H1 (cell line): Measurements from ENCODE around the gene DRGX. TPM values are rescaled to one million over a fixed set of nuclear protein-coding genes. Genes with fewer than 3 reads are reported as not detected.

Experiments used
- CTCF ChIA-PET: fragments of 300-600 bp; sonication (Branson Sonifier 250); formaldehyde crosslinking; loops from one replicate; lab custom pipeline; 2021; ENCODE audit not compliant: partially characterized antibody; lab: Charles Lee
- POLR2A ChIA-PET: fragments of 300-600 bp; sonication (Branson Sonifier 250); formaldehyde crosslinking; loops from one replicate; lab custom pipeline; 2021; ENCODE audit warnings: inconsistent platforms; ENCODE audit not compliant: partially characterized antibody; lab: Charles Lee
- DNase-seq, 2 experiments: peaks; one replicate each; pipeline versions ENCODE4 v3.0.0 to v3.0.0-alpha.2; 2010 to 2022; ENCODE audit warnings: low spot score in 2 of 2, low read depth in 1 of 2, mixed read lengths in 1 of 2
- FAIRE-seq: peaks from 2 replicates; lab custom pipeline; 2011; peaks lifted over from hg19 to GRCh38; lab: Jason Lieb, UNC
- H2AFZ ChIP-seq: 2 replicates; pipeline ENCODE4 v1.8.1; 2012; ENCODE audit warnings: low read length, inconsistent platforms
- H2AK5ac ChIP-seq: 2 replicates; pipeline ENCODE4 v1.6.1; 2013; ENCODE audit warnings: low read depth, low read length
- H2BK120ac ChIP-seq: replicated peaks from 2 replicates; pipeline ENCODE3; 2013; ENCODE audit warnings: low read depth, low read length, inconsistent platforms
- H2BK12ac ChIP-seq: 2 replicates; pipeline ENCODE4 v1.6.1; 2013; ENCODE audit warnings: low read depth, low read length
- H2BK15ac ChIP-seq: 2 replicates; pipeline ENCODE4 v1.6.1; 2013; ENCODE audit warnings: low read length
- H2BK20ac ChIP-seq: 2 replicates; pipeline ENCODE4 v1.6.1; 2013; ENCODE audit warnings: low read length
- H2BK5ac ChIP-seq: 2 replicates; pipeline ENCODE4 v1.6.1; 2013; ENCODE audit warnings: low read depth, low read length
- H3K14ac ChIP-seq: 2 replicates; pipeline ENCODE4 v1.6.1; 2013; ENCODE audit warnings: inconsistent platforms; ENCODE audit not compliant: insufficient read length
- H3K18ac ChIP-seq: 2 replicates; pipeline ENCODE4 v1.6.1; 2013; ENCODE audit warnings: low read length; ENCODE audit errors: extremely low read depth
- H3K23ac ChIP-seq: 2 replicates; pipeline ENCODE4 v1.6.1; 2013; ENCODE audit warnings: inconsistent platforms; ENCODE audit not compliant: insufficient read length
- H3K23me2 ChIP-seq: 2 replicates; pipeline ENCODE4 v1.6.1; 2013; ENCODE audit warnings: low read depth, low read length
- H3K27ac ChIP-seq: 2 replicates; pipeline ENCODE4 v1.6.1; 2011; ENCODE audit warnings: low read depth, low read length, inconsistent platforms
- H3K27me3 ChIP-seq, 4 experiments: replicated peaks in 1 of 4; 1 replicate in 1 of 4; 2 replicates in 3 of 4; pipeline versions ENCODE4 v1.6.1 to v1.8.1; 2011 to 2013; ENCODE audit warnings: low read length in 3 of 4, mild to moderate bottlenecking in 3 of 4, inconsistent platforms in 2 of 4, mixed read lengths in 2 of 4, moderate library complexity in 1 of 4; ENCODE audit not compliant: control insufficient read depth in 3 of 4, insufficient read depth in 3 of 4; ENCODE audit errors: extremely low read depth in 1 of 4
- H3K36me3 ChIP-seq, 4 experiments: 2 replicates each; pipeline versions ENCODE4 v1.6.1 to v1.8.1; 2011 to 2013; ENCODE audit warnings: mild to moderate bottlenecking in 4 of 4, low read length in 3 of 4, moderate library complexity in 2 of 4, control low read depth in 1 of 4, inconsistent platforms in 1 of 4; ENCODE audit not compliant: insufficient read depth in 4 of 4, control insufficient read depth in 2 of 4
- H3K4ac ChIP-seq: replicated peaks from 2 replicates; pipeline ENCODE3; 2013; ENCODE audit warnings: low read length, low read depth, mixed read lengths, inconsistent platforms; ENCODE audit not compliant: insufficient read length
- H3K4me1 ChIP-seq, 4 experiments: replicated peaks in 1 of 4; 1 replicate in 1 of 4; 2 replicates in 3 of 4; pipeline versions ENCODE4 v1.6.1 to v1.8.1; 2011 to 2013; ENCODE audit warnings: low read length in 3 of 4, inconsistent platforms in 2 of 4, mixed read lengths in 1 of 4; ENCODE audit not compliant: insufficient read depth in 4 of 4, control insufficient read depth in 3 of 4
- H3K4me2 ChIP-seq, 2 experiments: 2 replicates each; pipeline versions ENCODE4 v1.6.1 to v1.8.1; 2011 to 2013; ENCODE audit warnings: low read depth in 2 of 2, low read length in 2 of 2, control low read depth in 1 of 2, inconsistent platforms in 1 of 2, mild to moderate bottlenecking in 1 of 2; ENCODE audit not compliant: insufficient read depth in 1 of 2
- H3K4me3 ChIP-seq, 4 experiments: fragments of 200-600, 300-600 bp in 1 of 4; sonication (generic), shearing (Covaris generic), sonication (Bioruptor Twin) in 1 of 4; 2 replicates each; pipeline versions ENCODE4 v1.5.1 to v1.8.1; 2011 to 2016; ENCODE audit warnings: low read length in 4 of 4, low read depth in 3 of 4, control low read depth in 2 of 4, inconsistent platforms in 2 of 4, mild to moderate bottlenecking in 2 of 4, mixed read lengths in 1 of 4, moderate library complexity in 1 of 4; ENCODE audit not compliant: insufficient read depth in 2 of 4; ENCODE audit errors: extremely low read depth in 1 of 4
- H3K56ac ChIP-seq: replicated peaks from 2 replicates; pipeline ENCODE3; 2013; ENCODE audit warnings: low read depth, mild to moderate bottlenecking, mixed read lengths, low read length, inconsistent platforms; ENCODE audit not compliant: insufficient read length
- H3K79me1 ChIP-seq: 2 replicates; pipeline ENCODE4 v1.6.1; 2013; ENCODE audit warnings: low read depth, low read length, control low read depth
- H3K79me2 ChIP-seq, 2 experiments: 2 replicates each; pipeline versions ENCODE4 v1.6.1 to v1.8.1; 2012 to 2013; ENCODE audit warnings: low read length in 2 of 2, mild to moderate bottlenecking in 2 of 2, inconsistent platforms in 1 of 2; ENCODE audit not compliant: insufficient read depth in 2 of 2, control insufficient read depth in 1 of 2
- H3K9ac ChIP-seq, 4 experiments: replicated peaks in 1 of 4; 1 replicate in 1 of 4; 2 replicates in 3 of 4; pipeline versions ENCODE4 v1.6.1 to v1.8.1; 2011 to 2013; ENCODE audit warnings: low read depth in 3 of 4, low read length in 3 of 4, control low read depth in 2 of 4, mild to moderate bottlenecking in 2 of 4, moderate library complexity in 2 of 4, inconsistent platforms in 1 of 4; ENCODE audit errors: extremely low read depth in 1 of 4
- H3K9me3 ChIP-seq, 2 experiments: 2 replicates each; pipeline versions ENCODE4 v1.6.1 to v1.8.1; 2012 to 2013; ENCODE audit warnings: mild to moderate bottlenecking in 2 of 2, moderate library complexity in 2 of 2, control low read depth in 1 of 2, inconsistent platforms in 1 of 2, low read depth in 1 of 2, low read length in 1 of 2, mixed read lengths in 1 of 2; ENCODE audit not compliant: insufficient read depth in 2 of 2
- H4K20me1 ChIP-seq, 2 experiments: replicated peaks in 1 of 2; 2 replicates each; pipeline versions ENCODE3 to v1.8.1; 2011 to 2013; ENCODE audit warnings: inconsistent platforms in 2 of 2, low read length in 2 of 2, mild to moderate bottlenecking in 1 of 2; ENCODE audit not compliant: insufficient read depth in 2 of 2, control insufficient read depth in 1 of 2
- H4K5ac ChIP-seq: 2 replicates; pipeline ENCODE4 v1.6.1; 2013; ENCODE audit warnings: low read length, low read depth, mixed read lengths, inconsistent platforms; ENCODE audit not compliant: insufficient read length
- H4K8ac ChIP-seq: 2 replicates; pipeline ENCODE4 v1.8.0; 2013; ENCODE audit warnings: mild to moderate bottlenecking, moderate library complexity, low read length, inconsistent platforms; ENCODE audit not compliant: insufficient read depth; ENCODE audit errors: extremely low read depth
- H4K91ac ChIP-seq: replicated peaks from 2 replicates; pipeline ENCODE3; 2013; ENCODE audit warnings: low read length, mixed read lengths, inconsistent platforms; ENCODE audit not compliant: insufficient read length
- ASH2L ChIP-seq: fragments of 200-600, 300-600 bp; sonication (generic); IDR thresholded peaks from one replicate; pipeline ENCODE4 v1.7.1; 2017; ENCODE audit warnings: low read length
- CBX8 ChIP-seq: fragments of 300-800, 300-1000 bp; sonication (generic); IDR thresholded peaks from 2 replicates; pipeline ENCODE4 v1.7.1; 2016; ENCODE audit warnings: low read depth, low read length, borderline replicate concordance
- EGR1 ChIP-seq: IDR thresholded peaks from 2 replicates; pipeline ENCODE4 v1.6.1; 2011; ENCODE audit warnings: low read depth, low read length, borderline replicate concordance
- JUN ChIP-seq: IDR thresholded peaks from 2 replicates; pipeline ENCODE4 v1.6.1; 2011; ENCODE audit warnings: low read depth, mild to moderate bottlenecking, improper control_type of control experiment, low read length
- NANOG ChIP-seq: IDR thresholded peaks from 2 replicates; pipeline ENCODE4 v1.6.1; 2011; ENCODE audit warnings: low read length, low read depth, mild to moderate bottlenecking, inconsistent platforms; ENCODE audit not compliant: insufficient read depth, poor library complexity, severe bottlenecking
- RAD21 ChIP-seq, 2 experiments: IDR thresholded peaks in 1 of 2; conservative IDR thresholded peaks in 1 of 2; 2 replicates each; pipeline ENCODE4 v1.6.1; 2011; ENCODE audit warnings: low read depth in 2 of 2, low read length in 2 of 2, improper control_type of control experiment in 1 of 2, inconsistent platforms in 1 of 2, mild to moderate bottlenecking in 1 of 2, moderate library complexity in 1 of 2
- SP2 ChIP-seq: IDR thresholded peaks from 2 replicates; pipeline ENCODE4 v1.6.1; 2012; ENCODE audit warnings: mild to moderate bottlenecking, low read length, inconsistent platforms
- WGBS, 2 experiments: shearing (Covaris generic) in 1 of 2; methylation state at CpG; one replicate each; pipeline versions ENCODE4 v1.1.6 to v1.1.7; 2013 to 2015; ENCODE audit warnings: low lambda C conversion rate in 2 of 2, mixed read lengths in 2 of 2, inconsistent platforms in 1 of 2, low coverage in 1 of 2, missing lambda C conversion rate in 1 of 2; ENCODE audit not compliant: insufficient replicate concordance in 2 of 2, insufficient coverage in 1 of 2, insufficient read length in 1 of 2; ENCODE audit errors: extremely low coverage in 1 of 2, missing lambda C conversion rate in 1 of 2; 5-methylcytosine and 5-hydroxymethylcytosine counted together
- polyA plus RNA-seq, 7 experiments: library from polyadenylated mRNA; depleted of rRNA in 3 of 7; stranded (reverse) in 5 of 7; unstranded in 2 of 7; fragments of >200 nt in 5 of 7; fragments of 200-250 nt in 2 of 7; gene quantifications; 1 replicate in 5 of 7; 2 replicates in 1 of 7; 4 replicates in 1 of 7; pipeline versions ENCODE4 v1.2.1 to v1.2.3, GENCODE V29; 2011 to 2013; ENCODE audit warnings: missing spikeins in 2 of 7, mixed read lengths in 2 of 7
- total RNA-seq: library from RNA; stranded (reverse); fragmentation: NEBNext Ultra II Directional; extraction: Animal tissue kit (Norgen Biotek cat#: 25700); gene quantifications from 2 replicates; pipeline ENCODE4 v1.2.1, GENCODE V29; 2021
- TF ChIP-seq, protein P1 (sequence below): IDR thresholded peaks from 2 replicates; pipeline ENCODE4 v1.6.1; 2012; ENCODE audit warnings: inconsistent platforms

Gene DRGX
- total and polyA plus RNA-seq, 2 of the 8 experiments (the other 6 are each of a cell fraction or from before 2014, with no cell fraction given), result not detected

DNA sequence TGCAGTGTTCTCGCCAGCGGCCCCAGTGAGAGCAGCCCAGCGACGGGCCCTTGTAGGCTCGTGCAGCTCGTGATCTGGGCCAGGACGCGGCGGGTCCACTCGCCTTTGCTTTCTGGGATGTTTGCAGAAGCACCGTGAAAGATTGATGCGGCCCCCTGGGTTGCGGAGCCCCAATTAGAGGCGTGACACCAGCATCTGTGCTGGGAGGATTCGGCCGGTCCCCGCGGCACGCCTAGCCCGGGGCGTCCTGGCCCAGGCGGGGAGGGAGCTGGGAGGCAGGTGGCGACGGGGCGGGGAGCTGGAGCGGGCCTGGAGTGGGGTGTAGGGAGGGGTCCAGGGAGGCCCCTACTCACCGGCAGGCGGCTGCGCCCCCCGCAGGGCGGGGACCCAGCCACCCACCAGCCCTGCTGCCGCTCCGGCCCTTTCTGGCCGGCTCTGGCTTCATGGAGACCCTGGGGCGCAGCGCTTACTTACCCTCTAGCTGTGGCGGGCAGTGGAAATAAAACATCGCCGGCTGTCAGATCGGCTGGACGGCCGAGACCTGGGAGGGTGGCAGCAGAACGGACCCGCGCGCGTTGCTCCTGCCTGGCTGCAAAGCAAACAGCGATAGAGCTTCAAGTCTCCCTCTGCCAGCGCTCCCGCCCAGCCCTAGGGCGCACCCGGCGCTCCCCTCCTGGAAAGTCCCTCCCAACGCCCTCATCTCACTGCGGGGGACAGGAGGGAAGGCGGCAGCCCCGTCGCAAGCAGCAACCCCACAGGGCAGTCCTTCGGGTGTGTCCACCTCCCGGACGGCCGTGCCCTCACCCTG is 752 bp downstream of the DRGX start:
- no peaks in the 10 kb centered on the region for H3K36me3 ChIP-seq
- H3K79me2 ChIP-seq, result no peaks in the 10 kb centered on the region
- H2BK5ac ChIP-seq, result no peak overlapping the region
- DNase-seq (peak in 1 of 2 experiments; percentile 78), FAIRE-seq (no peak)
- H3K23ac ChIP-seq, result no peak overlapping the region
- 1% methylated on average over 56 of the region's 62 CpGs; no CpG with 5 or more reads in 1 of the 2 experiments for WGBS, 2 experiments
- H3K27me3 ChIP-seq, result peaks cover 46 to 70% (median 66%) of the 10 kb centered on the region in 4 experiments
- no peaks in the 10 kb centered on the region for H3K9me3 ChIP-seq
- no peak overlapping the region for H3K4ac ChIP-seq
- H2AK5ac ChIP-seq, result no peak overlapping the region
- ChIA-PET CTCF (interaction anchor here (0.6 to 2.6 kb wide), 13 partner anchors 12 to 519 kb away, joined by 3 to 14 read pairs (median 4); no protein-coding TSS in a partner anchor), POLR2A (interaction anchor here (0.7 to 1.3 kb wide), 3 partner anchors 10 to 216 kb away, joined by 3 to 5 read pairs (median 4); no protein-coding TSS in a partner anchor)
- H2BK12ac ChIP-seq, result no peak overlapping the region
- no peak overlapping the region for H3K56ac ChIP-seq
- H3K14ac ChIP-seq, result no peak overlapping the region
- no peak overlapping the region for H2BK20ac ChIP-seq
- no peak overlapping the region for H2AFZ ChIP-seq
- peak overlapping the region; percentile 44 to 67 (median 48) for H3K4me3 ChIP-seq
- no peak overlapping the region for H2BK120ac ChIP-seq
- peaks cover 18% of the 10 kb centered on the region; the same call in 1 of the 2 replicates for H3K23me2 ChIP-seq
- H3K18ac ChIP-seq, result no peak overlapping the region
- no peaks in the 10 kb centered on the region for H3K79me1 ChIP-seq
- H3K9ac ChIP-seq, result no peak overlapping the region
- H3K4me1 ChIP-seq, result peaks cover 4 to 14% (median 6%) of the 10 kb centered on the region in 4 experiments
- no peak overlapping the region for H3K27ac ChIP-seq
- H4K20me1 ChIP-seq, result peaks cover 6 to 23% of the 10 kb centered on the region in 2 experiments
- H4K5ac ChIP-seq, result no peak overlapping the region
- H4K91ac ChIP-seq, result no peak overlapping the region
- peak overlapping the region; percentile 87 to 92 for H3K4me2 ChIP-seq
- no peak overlapping the region for H4K8ac ChIP-seq
- H2BK15ac ChIP-seq, result no peak overlapping the region
- TF ChIP-seq EGR1 (peak; percentile 47; the same call in 1 of the 2 replicates), CBX8 (no peak), NANOG (no peak), JUN (no peak), RAD21 (IDR thresholded peaks at IDR 0.05 in 1 of 2, conservative IDR thresholded peaks at IDR 0.05 in 1 of 2; ENCODE audit: low read depth in 2 of 2, low read length in 2 of 2) (no peak), ASH2L (peak; percentile 83), SP2 (no peak)
- TF ChIP-seq, protein P1, sequence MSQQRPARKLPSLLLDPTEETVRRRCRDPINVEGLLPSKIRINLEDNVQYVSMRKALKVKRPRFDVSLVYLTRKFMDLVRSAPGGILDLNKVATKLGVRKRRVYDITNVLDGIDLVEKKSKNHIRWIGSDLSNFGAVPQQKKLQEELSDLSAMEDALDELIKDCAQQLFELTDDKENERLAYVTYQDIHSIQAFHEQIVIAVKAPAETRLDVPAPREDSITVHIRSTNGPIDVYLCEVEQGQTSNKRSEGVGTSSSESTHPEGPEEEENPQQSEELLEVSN, result no peak
